ENCODE data around the gene ACTR5. TPM values are rescaled to one million over a fixed set of nuclear protein-coding genes. Genes with fewer than 3 reads are reported as not detected.

ACTR5 gene
- total and polyA plus RNA-seq, 2 of the 13 experiments (the other 11 are each of a cell fraction or from before 2014, with no cell fraction given) = 19.5 to 20.5 TPM

DNA sequence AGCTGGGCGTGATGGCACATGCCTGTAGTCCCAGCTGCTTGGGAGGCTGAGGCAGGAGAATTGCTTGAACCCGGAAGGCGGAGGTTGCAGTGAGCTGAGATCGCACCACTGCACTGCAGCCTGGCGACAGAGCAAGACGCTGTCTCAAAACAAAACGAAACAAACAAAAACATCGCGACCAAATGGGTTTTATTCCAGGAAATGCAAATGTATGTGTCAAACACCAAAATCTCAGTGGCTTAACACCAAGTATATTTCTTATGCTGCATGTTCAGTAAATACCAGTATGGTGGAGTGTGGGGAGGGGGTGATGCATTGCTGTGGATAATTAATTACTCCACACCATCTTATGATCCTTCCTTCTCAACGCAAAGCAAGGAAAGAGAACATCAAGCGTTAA is 28.1 kb downstream of the ACTR5 start (continued):
- TF ChIP-seq, protein P1, sequence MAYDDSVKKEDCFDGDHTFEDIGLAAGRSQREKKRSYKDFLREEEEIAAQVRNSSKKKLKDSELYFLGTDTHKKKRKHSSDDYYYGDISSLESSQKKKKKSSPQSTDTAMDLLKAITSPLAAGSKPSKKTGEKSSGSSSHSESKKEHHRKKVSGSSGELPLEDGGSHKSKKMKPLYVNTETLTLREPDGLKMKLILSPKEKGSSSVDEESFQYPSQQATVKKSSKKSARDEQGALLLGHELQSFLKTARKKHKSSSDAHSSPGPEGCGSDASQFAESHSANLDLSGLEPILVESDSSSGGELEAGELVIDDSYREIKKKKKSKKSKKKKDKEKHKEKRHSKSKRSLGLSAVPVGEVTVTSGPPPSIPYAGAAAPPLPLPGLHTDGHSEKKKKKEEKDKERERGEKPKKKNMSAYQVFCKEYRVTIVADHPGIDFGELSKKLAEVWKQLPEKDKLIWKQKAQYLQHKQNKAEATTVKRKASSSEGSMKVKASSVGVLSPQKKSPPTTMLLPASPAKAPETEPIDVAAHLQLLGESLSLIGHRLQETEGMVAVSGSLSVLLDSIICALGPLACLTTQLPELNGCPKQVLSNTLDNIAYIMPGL (CRISPR knock-in tag; IDR thresholded peaks at IDR 0.05; ENCODE audit: borderline replicate concordance in 1 of 2, low read depth in 1 of 2) = no peak
- no peak for TF ChIP-seq ARNT (IDR thresholded peaks at IDR 0.05)
- TF ChIP-seq, protein P2, sequence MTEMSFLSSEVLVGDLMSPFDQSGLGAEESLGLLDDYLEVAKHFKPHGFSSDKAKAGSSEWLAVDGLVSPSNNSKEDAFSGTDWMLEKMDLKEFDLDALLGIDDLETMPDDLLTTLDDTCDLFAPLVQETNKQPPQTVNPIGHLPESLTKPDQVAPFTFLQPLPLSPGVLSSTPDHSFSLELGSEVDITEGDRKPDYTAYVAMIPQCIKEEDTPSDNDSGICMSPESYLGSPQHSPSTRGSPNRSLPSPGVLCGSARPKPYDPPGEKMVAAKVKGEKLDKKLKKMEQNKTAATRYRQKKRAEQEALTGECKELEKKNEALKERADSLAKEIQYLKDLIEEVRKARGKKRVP (CRISPR knock-in tag; IDR thresholded peaks at IDR 0.05) = no peak
- no peak for TF ChIP-seq MIER3 (CRISPR knock-in tag; IDR thresholded peaks at IDR 0.05; ENCODE audit: borderline replicate concordance)
- TF ChIP-seq ZNF383 (CRISPR knock-in tag; IDR thresholded peaks at IDR 0.05; ENCODE audit: borderline replicate concordance) = no peak

- no peak overlapping the region for H3K4me2 ChIP-seq (ENCODE audit: low read depth, low read length)
- H3K36me3 ChIP-seq (replicated peaks in 1 of 2; ENCODE audit: control insufficient read depth in 1 of 2, insufficient read depth in 2 of 2, low read length in 2 of 2) = no peaks in the 10 kb centered on the region
- H3K4me1 ChIP-seq (ENCODE audit: insufficient read depth, low read length) = peaks cover 8% of the 10 kb centered on the region
- no peak overlapping the region for H2AFZ ChIP-seq (ENCODE audit: low read length)
- intact Hi-C loops (cut with micrococcal nuclease; ENCODE audit: unreplicated experiment) = no loop called here
- BruUV-seq (replicated peaks) = no TSS peak
- POLR2A ChIA-PET = no interaction called here
- no peak overlapping the region for H3K27ac ChIP-seq (ENCODE audit: extremely low read length, insufficient read depth, low read length)
- no peak overlapping the region for H3K4me3 ChIP-seq (replicated peaks in 1 of 3; ENCODE audit: insufficient read depth in 1 of 3, low read depth in 2 of 3, low read length in 3 of 3)
- no peak overlapping the region for H3K9ac ChIP-seq (ENCODE audit: insufficient read depth, low read depth, low read length)
- in situ Hi-C loops (cut with HindIII; ENCODE audit: extremely low pct_ligation_motif_present, low pct_unique_long_range_greater_than_20kb) = no loop called here
- 86% methylated on average over 19 of the region's 19 CpGs for WGBS (ENCODE audit: low lambda C conversion rate)
- DNase-seq (ENCODE audit: low spot score) (no peak), ATAC-seq (0 out of 3 replicates have a peak, but pooled peaks have one; percentile 32), FAIRE-seq (no peak)
- no peaks in the 10 kb centered on the region for H4K20me1 ChIP-seq (ENCODE audit: insufficient read depth, low read length)
- no peaks in the 10 kb centered on the region for H3K79me2 ChIP-seq (ENCODE audit: insufficient read depth, low read length)
- H3K9me3 ChIP-seq (ENCODE audit: low read length) = no peaks in the 10 kb centered on the region
- CTCF ChIA-PET (ENCODE audit: low intra/inter-chr PET ratio, low total read pairs) = no interaction called here
- peak; percentile 20 for TF ChIP-seq XRCC5 (optimal IDR thresholded peaks at IDR 0.05; ENCODE audit: low read length)
- TF ChIP-seq ATAD3A (CRISPR knock-in tag; IDR thresholded peaks at IDR 0.05) = no peak
- peak; percentile 52 for TF ChIP-seq FOSL2 (CRISPR knock-in tag; IDR thresholded peaks at IDR 0.05)
- no peaks in the 10 kb centered on the region for H3K27me3 ChIP-seq (ENCODE audit: control insufficient read depth in 1 of 2, insufficient read depth in 2 of 2, low read length in 2 of 2)
These were observed 31.2 kb downstream of the ACTR5 start for GRCh38 chr20:38779247-38780097.
